Measurements from ENCODE around the gene TMEM214. TPM values are rescaled to one million over a fixed set of nuclear protein-coding genes. Genes with fewer than 3 reads are reported as not detected.

The TMEM214 gene
- total RNA-seq, 1 donor from 2014 or later, result 74.1 TPM

- Histone ChIP-seq H3K27me3 (no peaks in the 10 kb centered on the region), H3K4me1 (peaks cover 0 to 4% of the 10 kb centered on the region in 2 donors), H3K36me3 (peaks cover 10 to 17% of the 10 kb centered on the region in 2 donors), H3K9me3 (no peaks in the 10 kb centered on the region), H3K27ac (peak overlapping the region; percentile 85 to 93), H3K4me3 (peak overlapping the region; percentile 71 to 85)
- peak; percentile 72 to 96 for DNase-seq (ENCODE audit: low spot score in 2 of 2)
- intact Hi-C loops (cut with DNase I), result loop anchor here (1.0 to 2.0 kb wide), 4 partner anchors 17 to 36 kb away; partner anchors contain the start of genes EMILIN1 and KHK
- peak; percentile 51 to 64 (median 55) for TF ChIP-seq CTCF (IDR thresholded peaks at IDR 0.05)
These were observed 17.7 kb downstream of the TMEM214 start for GRCh38 chr2:27050281-27050995.

GRCh38 chr2:27050996-27051901 is 18.5 kb downstream of the TMEM214 start, which contains the start of gene AGBL5:
Gene AGBL5, plus strand, starts transcription at chr2:27051668. Its CDS starts 1,291 bp downstream, at chr2:27052959.
- DNase-seq (ENCODE audit: low spot score in 2 of 2), result peak; percentile 92 to 98
- Histone ChIP-seq H3K27ac (peak within 1 kb of the TSS; percentile 85 to 93), H3K4me3 (peak within 1 kb of the TSS; percentile 71 to 85), H3K36me3 (peaks cover 18 to 25% of the 10 kb centered on the region in 2 donors), H3K27me3 (no peaks in the 10 kb centered on the region), H3K4me1 (peaks cover 0 to 4% of the 10 kb centered on the region in 2 donors), H3K9me3 (no peaks in the 10 kb centered on the region)
- TF ChIP-seq CTCF (IDR thresholded peaks at IDR 0.05), result no peak
- intact Hi-C loops (cut with DNase I), result loop anchor here (1.0 to 2.0 kb wide), 4 partner anchors 18 to 35 kb away; partner anchors contain the start of genes EMILIN1 and KHK

GRCh38 chr2:27051902-27052645 is 19.3 kb downstream of the TMEM214 start:
- intact Hi-C loops (cut with DNase I), result loop anchor here (2.0 kb wide), 1 partner anchor 27 kb away; the partner anchor contains the start of gene EMILIN1

GRCh38 chr2:27053321-27053720 is 20.6 kb downstream of the TMEM214 start:
- Histone ChIP-seq H3K4me3 (no peak overlapping the region), H3K27ac (no peak overlapping the region), H3K4me1 (peaks cover 0 to 4% of the 10 kb centered on the region in 2 donors), H3K9me3 (no peaks in the 10 kb centered on the region), H3K27me3 (no peaks in the 10 kb centered on the region), H3K36me3 (peaks cover 29 to 41% of the 10 kb centered on the region in 2 donors)
- DNase-seq (ENCODE audit: low spot score in 2 of 2), result no peak
- TF ChIP-seq CTCF (IDR thresholded peaks at IDR 0.05), result no peak
- intact Hi-C loops (cut with DNase I), result no loop called here

More at GRCh38 chr2:27051902-27052645, 19.3 kb downstream of the TMEM214 start:
- peak in 1 of 2 donors; percentile 72 for DNase-seq (ENCODE audit: low spot score in 2 of 2)
- Histone ChIP-seq H3K9me3 (no peaks in the 10 kb centered on the region), H3K27me3 (no peaks in the 10 kb centered on the region), H3K4me1 (peaks cover 0 to 4% of the 10 kb centered on the region in 2 donors), H3K4me3 (peak overlapping the region; percentile 71 to 85), H3K36me3 (peaks cover 24 to 34% of the 10 kb centered on the region in 2 donors), H3K27ac (peak overlapping the region; percentile 85 to 93)
- no peak for TF ChIP-seq CTCF (IDR thresholded peaks at IDR 0.05)

- intact Hi-C loops (cut with DNase I), result no loop called here
- no peak overlapping the region for H3K4me3 ChIP-seq
- no peaks in the 10 kb centered on the region for H3K9me3 ChIP-seq
- no peak for DNase-seq (ENCODE audit: low spot score in 2 of 2)
- peaks cover 33 to 44% of the 10 kb centered on the region in 2 donors for H3K36me3 ChIP-seq
- H3K4me1 ChIP-seq, result peaks cover 0 to 4% of the 10 kb centered on the region in 2 donors
- no peak for TF ChIP-seq CTCF (IDR thresholded peaks at IDR 0.05)
- H3K27me3 ChIP-seq, result no peaks in the 10 kb centered on the region
- H3K27ac ChIP-seq, result no peak overlapping the region
These were observed 21.0 kb downstream of the TMEM214 start for GRCh38 chr2:27053776-27054175.
